ENCODE measurements around the gene KIF5C.
"Not testable (repeated sequence)": the region's sequence is repeated elsewhere in the genome, so short reads cannot be mapped to it uniquely, and the experiment has no call there.

Gene KIF5C

GRCh38 chr2:148874868-148875341, at the start of gene KIF5C:
TSS of gene KIF5C (plus strand) at chr2:148875227. CDS start at chr2:148875618, 391 bp downstream.
- no peak for FAIRE-seq

- no peak for FAIRE-seq
Measured at GRCh38 chr2:148826791-148827190, 48.2 kb upstream of the KIF5C start.

DNA sequence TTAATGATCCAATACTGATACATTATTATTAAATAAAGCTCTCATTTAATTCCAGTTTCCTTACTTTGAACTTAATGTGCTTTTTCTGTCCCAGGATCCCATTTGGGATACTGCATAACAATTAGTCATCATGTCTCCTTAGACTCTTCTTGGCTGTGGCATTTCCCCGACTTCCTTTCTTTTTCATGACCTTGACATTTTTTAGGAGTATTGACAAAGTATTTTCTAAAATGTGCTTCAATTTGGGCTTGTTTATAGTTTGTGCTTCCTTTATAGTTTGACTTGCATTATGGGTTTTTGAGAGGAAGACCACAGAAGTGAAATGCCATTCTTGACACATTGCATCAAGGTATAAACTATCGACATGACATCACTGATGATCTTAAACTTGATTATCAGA, 46.1 kb upstream of the KIF5C start:
- no peak for FAIRE-seq

GRCh38 chr2:148829618-148830017, 45.4 kb upstream of the KIF5C start:
- no peak for FAIRE-seq

GRCh38 chr2:148832637-148833036, 42.4 kb upstream of the KIF5C start:
- no peak for FAIRE-seq

DNA sequence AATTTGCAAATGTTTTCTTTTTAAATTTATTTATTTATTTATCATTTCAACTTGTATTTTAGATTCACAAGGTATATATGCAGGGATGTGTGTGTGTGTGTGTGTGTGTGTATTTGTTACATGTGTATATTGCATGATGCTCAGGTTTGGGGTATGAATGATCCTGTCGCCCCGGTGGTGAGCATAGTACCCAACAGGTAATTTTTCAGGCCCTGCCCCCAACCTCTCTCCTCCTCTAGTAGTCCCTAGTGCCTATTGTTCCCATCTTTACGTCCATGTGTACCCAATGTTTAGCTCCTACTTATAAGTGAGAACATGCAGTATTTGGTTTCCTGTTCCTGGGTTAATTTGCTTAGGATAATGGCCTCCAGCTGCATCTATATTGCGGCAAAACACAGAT, 33.0 kb upstream of the KIF5C start:
- no peak for FAIRE-seq

DNA sequence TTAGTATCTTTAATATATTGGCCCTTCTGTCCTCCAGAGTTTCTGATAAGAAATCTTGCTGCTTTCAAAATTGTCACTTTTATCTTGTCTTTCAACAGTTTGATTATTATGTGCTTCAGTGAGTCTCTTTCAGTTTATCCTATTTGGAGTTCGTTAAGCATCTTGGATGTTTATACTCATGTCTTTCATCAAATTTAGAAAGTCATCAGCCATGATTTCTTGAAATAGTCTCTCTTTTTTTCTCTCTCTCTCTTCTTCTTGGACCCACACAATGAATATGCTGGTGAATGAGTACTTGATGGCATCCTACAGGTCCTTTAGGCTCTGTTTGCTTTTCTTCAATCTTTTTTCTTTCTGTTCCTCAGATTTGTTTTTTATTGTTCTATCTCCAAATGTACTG, 26.9 kb upstream of the KIF5C start:
- FAIRE-seq: no peak

- no peak for FAIRE-seq
Measured at GRCh38 chr2:148853458-148853857, 21.6 kb upstream of the KIF5C start.

- FAIRE-seq: no peak
Measured at GRCh38 chr2:148860037-148860436, 15.0 kb upstream of the KIF5C start.

DNA sequence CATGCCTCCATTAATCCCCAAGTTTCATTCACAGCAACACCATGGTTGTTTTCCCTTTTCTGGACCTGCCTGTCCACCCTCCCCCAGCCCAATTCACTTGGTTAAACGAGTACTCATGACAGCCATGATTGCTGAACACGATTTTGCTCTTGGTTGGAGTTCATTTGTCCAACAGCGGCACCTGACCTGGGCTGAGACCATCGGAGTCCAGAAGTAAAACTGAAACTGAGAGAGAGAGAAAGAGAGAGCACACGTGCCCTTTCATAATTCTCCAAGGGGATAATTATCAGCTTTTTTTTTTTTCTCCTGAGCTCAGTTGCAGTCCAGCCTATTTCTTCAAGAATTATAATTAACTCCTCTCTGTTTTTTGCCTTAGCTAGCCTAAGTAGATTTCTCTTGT, 13.7 kb upstream of the KIF5C start:
- FAIRE-seq: no peak

DNA sequence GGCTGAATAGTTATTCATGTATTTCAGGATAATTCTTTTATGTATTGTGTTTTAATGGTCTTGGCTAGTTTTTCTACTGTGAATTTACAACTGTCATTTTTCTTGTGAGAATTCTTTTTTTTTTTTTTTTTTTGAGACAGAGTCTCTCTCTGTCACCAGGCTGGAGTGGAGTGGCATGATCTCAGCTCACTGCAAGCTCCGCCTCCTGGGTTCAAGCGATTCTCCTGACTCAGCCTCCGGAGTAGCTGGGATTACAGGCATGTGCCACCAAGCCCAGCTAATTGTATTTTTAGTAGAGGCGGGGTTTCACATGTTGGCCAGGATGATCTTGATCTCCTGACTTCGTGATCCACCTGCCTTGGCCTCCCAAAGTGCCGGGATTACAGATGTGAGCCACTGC, 12.5 kb upstream of the KIF5C start:
- FAIRE-seq: not testable (repeated sequence)

- FAIRE-seq: no peak
Measured at GRCh38 chr2:148865512-148865911, 9.5 kb upstream of the KIF5C start.

DNA sequence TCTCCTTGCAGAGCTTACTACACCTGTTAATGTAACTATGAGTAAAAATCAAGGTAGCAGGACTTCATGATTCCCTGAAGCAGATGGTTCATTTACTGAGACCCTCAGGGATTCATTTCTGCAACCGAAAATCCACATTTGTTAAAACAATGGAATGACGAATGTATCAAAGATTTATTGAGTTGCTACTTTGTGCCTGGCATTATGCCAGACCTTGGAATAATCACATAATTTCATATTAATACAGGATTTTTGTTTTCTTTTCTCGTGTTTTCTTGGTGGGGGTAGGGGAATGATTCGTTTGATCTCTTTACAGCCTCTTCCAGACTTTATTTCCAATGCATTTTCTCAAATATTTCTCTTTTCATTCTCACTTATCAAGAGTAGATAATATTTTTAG, 8.9 kb upstream of the KIF5C start:
- no peak for FAIRE-seq

DNA sequence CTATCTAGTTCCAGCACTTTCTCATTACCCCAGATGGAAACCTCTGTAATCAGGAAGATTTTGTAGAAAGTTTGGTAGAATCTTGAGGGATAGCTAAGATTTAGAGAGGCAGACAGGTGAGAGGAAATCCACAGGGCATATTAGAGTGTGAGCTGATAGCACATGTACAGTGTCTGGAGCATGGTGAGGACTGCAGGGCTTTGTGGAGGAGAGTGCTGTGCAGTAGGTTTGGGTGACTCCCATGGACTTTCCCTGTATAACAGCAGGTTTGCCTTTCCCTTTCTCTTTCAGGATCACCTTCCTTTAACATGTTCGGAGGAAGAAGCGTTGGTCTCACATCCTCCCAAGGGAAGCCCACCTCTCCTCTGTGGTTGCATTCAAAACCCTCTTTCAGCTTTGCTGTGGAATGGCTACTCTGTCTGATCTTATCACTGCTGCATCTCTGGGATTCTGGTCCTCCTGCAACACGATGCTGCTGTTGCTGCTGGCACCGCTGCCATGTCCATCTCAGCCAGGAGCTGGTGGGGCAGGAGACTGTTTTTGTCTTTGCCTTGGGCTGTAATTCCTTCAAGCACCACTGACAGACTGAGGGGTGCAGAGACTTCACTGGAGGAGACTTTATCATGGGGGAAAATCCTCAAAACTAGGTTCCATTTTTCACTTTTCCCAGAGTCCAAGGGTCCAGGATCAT, 7.8 kb upstream of the KIF5C start:
- no peak for FAIRE-seq

GRCh38 chr2:148875387-148876051, 492 bp downstream of the KIF5C start:
- FAIRE-seq: no peak

DNA sequence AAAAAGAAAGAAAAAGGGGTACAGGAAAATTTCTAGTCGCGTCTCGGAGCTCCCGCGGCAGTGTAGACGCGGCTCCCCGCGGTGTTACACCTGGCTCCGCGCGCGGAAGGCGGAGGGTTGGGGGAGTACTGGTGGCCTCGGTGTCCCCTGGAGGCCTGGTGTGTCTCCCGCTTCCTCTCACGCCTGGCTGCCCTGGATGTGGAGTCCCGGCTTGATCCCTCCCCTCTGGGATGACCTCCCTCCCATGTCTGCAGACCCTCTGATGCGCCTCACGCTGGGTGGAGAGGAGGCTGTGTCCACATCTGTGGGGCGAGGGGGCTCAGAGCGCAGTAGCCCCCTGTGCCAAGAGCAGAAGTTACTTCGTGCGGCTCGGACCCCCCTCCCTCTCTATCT, 1.2 kb downstream of the KIF5C start:
- FAIRE-seq: no peak

- FAIRE-seq: no peak
Measured at GRCh38 chr2:148876595-148877402, 1.8 kb downstream of the KIF5C start.

DNA sequence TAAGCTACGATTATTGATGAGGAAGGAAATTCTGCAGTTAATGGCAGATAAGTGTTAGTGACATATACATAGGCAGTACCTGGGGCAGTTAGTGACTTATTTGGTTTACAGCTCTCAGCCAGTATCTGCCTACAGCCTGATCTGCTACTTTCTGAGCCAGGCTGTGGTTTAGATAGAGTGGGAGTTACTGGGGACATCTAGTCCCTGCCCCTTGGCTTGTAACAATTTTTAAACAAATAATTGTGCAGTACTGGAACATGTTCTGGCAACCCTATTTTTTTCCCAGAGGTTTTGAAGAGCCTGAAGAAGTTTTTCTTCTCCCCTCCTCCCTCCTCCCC, 2.3 kb downstream of the KIF5C start:
- no peak for FAIRE-seq

DNA sequence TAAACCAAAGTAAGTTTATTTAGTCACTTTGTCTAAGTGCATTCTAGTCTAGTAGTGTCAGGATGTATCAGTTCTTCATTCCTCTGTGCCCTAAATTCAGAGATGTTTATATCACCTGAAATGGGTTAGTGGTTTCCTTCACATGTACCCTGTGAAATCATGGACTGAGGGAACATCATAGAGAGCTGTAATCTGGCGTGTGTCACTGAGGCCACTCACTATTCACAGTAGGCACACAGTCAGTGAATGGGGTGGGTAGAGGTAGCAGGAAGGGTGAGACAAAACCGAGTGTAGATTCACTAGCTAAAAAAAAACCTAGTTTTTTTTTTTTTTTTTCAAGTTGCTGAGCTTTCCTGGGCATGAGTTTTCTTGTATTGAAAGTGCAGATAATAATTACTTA, 5.6 kb downstream of the KIF5C start:
- no peak for FAIRE-seq

GRCh38 chr2:148882051-148882450, 7.0 kb downstream of the KIF5C start:
- FAIRE-seq: no peak

GRCh38 chr2:148885209-148885608, 10.2 kb downstream of the KIF5C start:
- no peak for FAIRE-seq

DNA sequence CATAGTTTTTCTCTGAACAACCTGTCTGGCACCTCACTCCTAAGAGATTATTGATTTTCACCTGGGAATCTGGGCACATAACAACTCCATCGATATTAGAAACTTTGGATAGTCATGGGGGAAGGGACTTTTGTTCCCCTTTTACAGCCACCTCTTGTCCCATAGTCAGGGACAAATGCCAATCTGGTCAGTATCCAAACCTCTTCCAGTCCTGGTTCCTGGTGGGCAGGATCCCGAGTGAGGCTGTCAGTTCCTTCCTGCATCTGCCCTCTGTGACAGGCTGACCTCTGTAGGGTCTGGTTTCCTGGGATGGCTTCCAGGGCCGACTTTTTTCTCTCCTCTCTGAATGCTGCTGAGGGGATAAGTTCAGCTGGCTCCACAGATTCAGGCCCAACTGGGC, 11.0 kb downstream of the KIF5C start:
- no peak for FAIRE-seq

- FAIRE-seq: no peak
Measured at GRCh38 chr2:148887350-148888002, 12.4 kb downstream of the KIF5C start.
